SJSA1 (cell line): ENCODE measurements around the gene MARCHF9. TPM values are rescaled to one million over a fixed set of nuclear protein-coding genes. Genes with fewer than 3 reads are reported as not detected.
"Not testable (repeated sequence)": the region's sequence is repeated elsewhere in the genome, so short reads cannot be mapped to it uniquely, and the experiment has no call there.

ENCODE experiments used
- DNase-seq, 2 experiments: peaks; one replicate each; pipeline ENCODE4 v3.0.0-alpha.2; 2015 to 2020; ENCODE audit warnings: low spot score in 2 of 2, low read depth in 1 of 2
- H3K27ac ChIP-seq: fragments of 250-450 bp; sonication (Bioruptor Pico); 2 replicates; pipeline ENCODE4 v1.5.1; 2020; ENCODE audit warnings: mild to moderate bottlenecking, moderate library complexity
- H3K27me3 ChIP-seq: fragments of 250-450 bp; sonication (Bioruptor Pico); replicated peaks from 2 replicates; pipeline ENCODE4 v1.5.1; 2020; ENCODE audit warnings: mild to moderate bottlenecking, moderate library complexity
- H3K36me3 ChIP-seq: fragments of 250-450 bp; sonication (Bioruptor Pico); 2 replicates; pipeline ENCODE4 v1.5.1; 2020; ENCODE audit warnings: mild to moderate bottlenecking
- H3K4me1 ChIP-seq: fragments of 250-450 bp; sonication (Bioruptor Pico); replicated peaks from 2 replicates; pipeline ENCODE4 v1.6.1; 2021; ENCODE audit warnings: mild to moderate bottlenecking
- H3K4me3 ChIP-seq: fragments of 250-450 bp; sonication (Bioruptor Pico); 2 replicates; pipeline ENCODE4 v1.5.1; 2020; ENCODE audit warnings: mild to moderate bottlenecking
- H3K9me3 ChIP-seq: fragments of 250-450 bp; sonication (Bioruptor Pico); replicated peaks from 2 replicates; pipeline ENCODE4 v1.5.1; 2020; ENCODE audit warnings: mild to moderate bottlenecking
- total RNA-seq: library from RNA; depleted of rRNA; stranded (reverse); fragments of >200 nt; shearing (Covaris generic); gene quantifications from 2 replicates; pipeline ENCODE4 v1.2.3, GENCODE V29; 2014; rRNA removed

MARCHF9 gene
- 88.7 and 107 TPM in 2 replicates for total RNA-seq

- Histone ChIP-seq H3K27me3 (peaks cover 28% of the 10 kb centered on the region), H3K4me1 (peaks cover 41% of the 10 kb centered on the region), H3K27ac (no peak within 1 kb of the TSS), H3K9me3 (no peaks in the 10 kb centered on the region), H3K4me3 (peak within 1 kb of the TSS; percentile 41), H3K36me3 (peaks cover 37% of the 10 kb centered on the region)
- DNase-seq, result peak; percentile 91 to 99
Observed at GRCh38 chr12:57754411-57755193, at the start of gene MARCHF9. Gene MARCHF9, plus strand, starts transcription at chr12:57755103. Its CDS starts 426 bp downstream, at chr12:57755529.

- no peaks in the 10 kb centered on the region for H3K4me1 ChIP-seq
- no peaks in the 10 kb centered on the region for H3K27me3 ChIP-seq
- no peak overlapping the region for H3K4me3 ChIP-seq
- peaks cover 10% of the 10 kb centered on the region for H3K9me3 ChIP-seq
- peak; percentile 65 to 81 for DNase-seq
- no peak overlapping the region for H3K27ac ChIP-seq
- H3K36me3 ChIP-seq, result peaks cover 61% of the 10 kb centered on the region
Observed at GRCh38 chr12:57707250-57707649, 47.7 kb upstream of the MARCHF9 start.

- peaks cover 60% of the 10 kb centered on the region for H3K36me3 ChIP-seq
- no peak overlapping the region for H3K4me3 ChIP-seq
- H3K27me3 ChIP-seq, result no peaks in the 10 kb centered on the region
- no peak overlapping the region for H3K27ac ChIP-seq
- DNase-seq, result peak in 1 of 2 experiments; percentile 79
- H3K4me1 ChIP-seq, result no peaks in the 10 kb centered on the region
- H3K9me3 ChIP-seq, result peaks cover 8% of the 10 kb centered on the region
Observed at GRCh38 chr12:57708296-57708695, 46.6 kb upstream of the MARCHF9 start.

GRCh38 chr12:57712701-57713100 is 42.2 kb upstream of the MARCHF9 start:
- no peak overlapping the region for H3K27ac ChIP-seq
- H3K9me3 ChIP-seq, result no peaks in the 10 kb centered on the region
- H3K4me3 ChIP-seq, result no peak overlapping the region
- H3K36me3 ChIP-seq, result peaks cover 57% of the 10 kb centered on the region
- H3K4me1 ChIP-seq, result no peaks in the 10 kb centered on the region
- DNase-seq, result peak in 1 of 2 experiments; percentile 82
- no peaks in the 10 kb centered on the region for H3K27me3 ChIP-seq

GRCh38 chr12:57713209-57713608 is 41.7 kb upstream of the MARCHF9 start:
- peak in 1 of 2 experiments; percentile 89 for DNase-seq
- H3K4me3 ChIP-seq, result no peak overlapping the region
- no peaks in the 10 kb centered on the region for H3K4me1 ChIP-seq
- H3K36me3 ChIP-seq, result peaks cover 63% of the 10 kb centered on the region
- no peaks in the 10 kb centered on the region for H3K27me3 ChIP-seq
- no peaks in the 10 kb centered on the region for H3K9me3 ChIP-seq
- no peak overlapping the region for H3K27ac ChIP-seq

DNA sequence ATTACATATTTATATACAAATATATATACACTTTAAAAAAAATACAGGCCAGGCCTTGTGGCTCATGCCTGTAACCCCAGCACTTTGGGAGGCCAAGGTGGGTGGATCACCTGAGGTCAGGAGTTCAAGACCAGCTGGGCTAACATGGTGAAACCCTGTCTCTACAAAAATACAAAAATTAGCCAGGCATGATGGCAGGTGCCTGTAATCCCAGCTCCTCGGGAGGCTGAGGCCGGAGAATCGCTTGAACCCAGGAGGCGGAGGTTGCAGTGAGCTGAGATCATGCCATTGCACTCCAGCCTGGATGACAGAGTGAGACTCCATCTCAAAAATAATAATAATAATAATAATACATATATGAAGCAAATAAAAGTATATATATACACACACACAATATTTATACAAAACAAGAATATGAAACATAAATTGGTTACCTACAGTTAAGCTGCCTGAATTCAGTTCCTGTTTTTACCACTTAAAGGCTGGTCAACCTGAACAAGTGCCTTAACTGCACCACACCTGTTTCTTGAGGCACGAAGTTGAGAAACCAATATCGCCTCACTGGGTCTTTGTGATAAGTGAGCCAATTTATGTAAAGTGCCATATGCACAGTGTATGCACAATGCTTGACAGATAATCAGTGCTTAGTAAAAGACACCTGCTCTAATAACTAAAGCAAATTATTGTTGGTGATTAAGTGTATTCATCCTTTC is 39.7 kb upstream of the MARCHF9 start:
- not testable (repeated sequence) for H3K4me3 ChIP-seq, H3K27ac ChIP-seq, H3K9me3 ChIP-seq, H3K4me1 ChIP-seq, H3K27me3 ChIP-seq
- H3K36me3 ChIP-seq, result peaks cover 79% of the 10 kb centered on the region
- peak in 1 of 2 experiments; percentile 74 for DNase-seq

DNA sequence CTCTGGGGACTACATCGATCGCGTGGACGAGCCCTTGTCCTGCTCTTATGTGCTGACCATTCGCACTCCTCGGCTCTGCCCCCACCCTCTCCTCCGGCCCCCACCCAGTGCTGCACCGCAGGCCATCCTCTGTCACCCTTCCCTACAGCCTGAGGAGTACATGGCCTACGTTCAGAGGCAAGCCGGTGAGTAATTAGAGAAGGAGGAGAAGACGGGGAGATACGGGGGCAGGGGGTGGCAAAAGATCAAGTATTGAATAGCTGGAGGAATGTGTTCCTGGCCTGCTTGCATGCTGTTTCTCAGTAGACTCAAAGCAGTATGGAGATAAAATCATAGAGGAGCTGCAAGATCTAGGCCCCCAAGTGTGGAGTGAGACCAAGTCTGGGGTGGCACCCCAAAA is 39.1 kb upstream of the MARCHF9 start:
- DNase-seq, result peak in 1 of 2 experiments; percentile 93
- H3K36me3 ChIP-seq, result peaks cover 85% of the 10 kb centered on the region
- no peak overlapping the region for H3K4me3 ChIP-seq
- no peaks in the 10 kb centered on the region for H3K9me3 ChIP-seq
- H3K4me1 ChIP-seq, result no peaks in the 10 kb centered on the region
- H3K27ac ChIP-seq, result no peak overlapping the region
- no peaks in the 10 kb centered on the region for H3K27me3 ChIP-seq

- Histone ChIP-seq H3K36me3 (peaks cover 90% of the 10 kb centered on the region), H3K27me3 (no peaks in the 10 kb centered on the region), H3K4me1 (no peaks in the 10 kb centered on the region), H3K4me3 (no peak overlapping the region), H3K27ac (no peak overlapping the region), H3K9me3 (no peaks in the 10 kb centered on the region)
- peak in 1 of 2 experiments; percentile 92 for DNase-seq
Observed at GRCh38 chr12:57716305-57716704, 38.6 kb upstream of the MARCHF9 start.

DNA sequence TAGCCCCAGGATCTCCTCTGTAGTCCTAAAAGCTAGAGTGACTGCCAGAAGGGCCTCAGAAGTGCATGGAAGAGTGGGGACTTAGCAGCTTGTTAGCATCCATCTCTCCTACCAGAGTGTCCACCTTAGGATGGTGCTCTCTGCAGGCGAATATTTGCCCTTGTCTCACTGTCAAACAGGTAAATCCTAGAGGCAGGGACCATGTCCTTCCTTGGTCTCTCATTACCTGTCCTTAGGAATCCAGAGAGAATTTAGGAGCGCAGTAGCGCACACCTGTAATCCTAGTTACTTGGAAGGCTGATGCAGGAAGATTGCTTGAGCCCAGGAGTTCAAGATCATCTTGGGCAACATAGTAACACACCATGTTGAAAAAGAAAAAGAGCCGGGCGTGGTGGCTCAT is 37.8 kb upstream of the MARCHF9 start:
- Histone ChIP-seq H3K36me3 (peaks cover 90% of the 10 kb centered on the region), H3K27ac (no peak overlapping the region), H3K9me3 (no peaks in the 10 kb centered on the region), H3K4me1 (no peaks in the 10 kb centered on the region), H3K4me3 (no peak overlapping the region), H3K27me3 (no peaks in the 10 kb centered on the region)
- DNase-seq, result peak in 1 of 2 experiments; percentile 83

DNA sequence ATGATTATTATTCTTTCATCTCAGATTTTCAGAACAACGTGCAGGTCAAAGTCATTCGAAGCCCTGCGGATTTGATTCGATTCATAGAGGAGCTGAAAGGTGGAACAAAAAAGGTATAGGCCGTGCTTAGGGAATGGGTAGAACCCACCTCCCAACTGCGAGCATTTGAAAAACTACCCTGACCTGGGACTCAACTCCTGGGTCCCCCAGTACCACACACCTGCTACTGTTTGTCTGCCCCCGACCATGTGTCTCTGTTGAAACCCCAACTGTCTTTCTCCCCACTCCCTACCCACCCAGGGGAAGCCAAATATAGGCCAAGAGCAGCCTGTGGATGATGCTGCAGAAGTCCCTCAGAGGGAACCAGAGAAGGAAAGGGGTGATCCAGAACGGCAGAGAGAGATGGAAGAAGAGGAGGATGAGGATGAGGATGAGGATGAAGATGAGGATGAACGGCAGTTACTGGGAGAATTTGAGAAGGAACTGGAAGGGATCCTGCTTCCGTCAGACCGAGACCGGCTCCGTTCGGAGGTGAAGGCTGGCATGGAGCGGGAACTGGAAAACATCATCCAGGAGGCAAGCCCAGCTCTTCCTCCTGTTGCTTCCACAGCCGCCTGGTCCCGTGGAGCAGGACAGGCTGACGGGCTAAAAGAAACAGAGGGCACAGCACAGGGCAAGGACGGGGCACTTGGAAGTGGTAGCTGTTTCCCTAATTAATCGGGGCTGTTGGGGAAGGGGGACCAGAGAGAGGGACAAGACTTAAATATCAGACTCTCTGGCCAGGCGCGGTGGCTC is 36.9 kb upstream of the MARCHF9 start:
- H3K36me3 ChIP-seq, result peaks cover 84% of the 10 kb centered on the region
- no peak overlapping the region for H3K27ac ChIP-seq
- H3K27me3 ChIP-seq, result no peaks in the 10 kb centered on the region
- H3K4me3 ChIP-seq, result no peak overlapping the region
- no peaks in the 10 kb centered on the region for H3K4me1 ChIP-seq
- no peaks in the 10 kb centered on the region for H3K9me3 ChIP-seq
- DNase-seq, result peak in 1 of 2 experiments; percentile 94

GRCh38 chr12:57718641-57719528 is 36.0 kb upstream of the MARCHF9 start:
- Histone ChIP-seq H3K36me3 (peaks cover 82% of the 10 kb centered on the region), H3K27me3 (peaks cover 4% of the 10 kb centered on the region; the same call in 1 of the 2 replicates), H3K4me1 (no peaks in the 10 kb centered on the region), H3K9me3 (no peaks in the 10 kb centered on the region), H3K27ac (no peak overlapping the region), H3K4me3 (no peak overlapping the region)
- DNase-seq, result peak in 1 of 2 experiments; percentile 87

- Histone ChIP-seq H3K27ac (no peak overlapping the region), H3K4me3 (no peak overlapping the region), H3K9me3 (no peaks in the 10 kb centered on the region), H3K36me3 (peaks cover 73% of the 10 kb centered on the region), H3K4me1 (no peaks in the 10 kb centered on the region), H3K27me3 (peaks cover 15% of the 10 kb centered on the region; the same call in 1 of the 2 replicates)
- DNase-seq, result peak in 1 of 2 experiments; percentile 94
Observed at GRCh38 chr12:57719777-57720605, 34.9 kb upstream of the MARCHF9 start.
